Testis (tissue), 2 donors: ENCODE data around the gene BMPR1B.

Experiments used
- CTCF ChIP-seq, 3 experiments: fragments of 450-650 bp in 2 of 3; fragments of 200-600 bp in 1 of 3; sonication (generic) in 1 of 3; IDR thresholded peaks; one replicate each; pipeline ENCODE4 v1.5.1; 2016 to 2019; ENCODE audit warnings: antibody characterized with exemption in 3 of 3, mild to moderate bottlenecking in 2 of 3, moderate library complexity in 1 of 3
- POLR2A ChIP-seq: fragments of 450-650 bp; IDR thresholded peaks from one replicate; pipeline ENCODE4 v1.6.1; 2017; ENCODE audit warnings: antibody characterized with exemption, mild to moderate bottlenecking, moderate library complexity

DNA sequence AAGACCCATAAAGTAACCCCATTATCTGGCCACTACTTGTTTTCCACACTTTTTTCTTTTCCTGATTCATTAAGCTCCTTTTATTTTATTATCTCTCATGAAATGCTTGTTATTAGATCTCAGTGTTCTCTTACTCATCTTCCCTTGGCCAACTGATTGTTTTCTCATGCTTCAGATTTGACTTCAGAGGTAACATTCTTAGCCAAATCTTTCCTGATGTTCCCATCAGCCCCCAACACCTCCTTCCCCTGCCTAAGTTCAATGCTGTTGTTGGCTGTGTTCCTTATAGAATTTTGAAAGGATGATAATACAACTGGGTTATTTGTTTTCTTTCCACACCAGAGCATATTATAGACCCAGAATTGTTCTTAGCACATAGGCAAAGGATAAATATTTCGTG is 75.6 kb downstream of the BMPR1B start:
- no peak for TF ChIP-seq CTCF (IDR thresholded peaks at IDR 0.05)
- TF ChIP-seq POLR2A, result no peak
